Measurements from ENCODE around the gene DSCAML1.

DSCAML1 gene

GRCh38 chr11:117603932-117604331, 193.1 kb downstream of the DSCAML1 start:
- DNase-seq: no peak

DNA sequence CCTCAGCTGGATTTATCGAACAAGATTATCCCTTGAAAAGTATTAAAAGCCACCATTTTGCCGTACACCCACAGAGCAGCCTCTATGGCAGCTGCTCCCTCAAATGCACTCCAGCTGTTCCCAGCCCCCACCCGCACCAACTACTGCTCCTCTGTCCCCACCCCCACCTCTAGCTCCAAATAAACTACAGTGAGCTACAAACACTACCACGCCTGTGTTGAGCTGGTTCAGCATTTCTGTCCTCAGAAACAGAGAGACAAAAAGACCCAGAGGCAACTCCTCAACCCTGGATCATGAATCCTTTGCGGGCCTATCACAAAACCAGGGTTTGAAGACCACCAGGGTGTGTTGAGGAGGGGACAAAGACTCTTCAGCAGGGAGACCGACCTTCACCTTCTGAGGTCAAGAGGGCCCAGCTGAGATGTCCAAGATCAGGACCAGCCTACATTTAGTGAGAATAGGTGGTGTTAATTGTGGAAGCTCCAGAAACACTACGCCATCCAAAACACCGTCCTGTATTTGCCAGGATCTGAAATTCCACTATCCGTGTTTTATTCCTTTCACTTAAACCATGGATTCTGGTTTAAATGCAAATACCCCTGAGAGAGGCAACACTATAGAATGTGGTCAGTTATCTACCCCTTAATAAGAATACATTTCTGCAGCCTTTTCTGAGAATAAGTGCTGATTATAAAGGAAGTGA, 195.9 kb downstream of the DSCAML1 start:
- no peak for DNase-seq

- no peak for DNase-seq
These were observed 196.7 kb downstream of the DSCAML1 start for GRCh38 chr11:117600234-117600783.

- DNase-seq: peak; percentile 18
These were observed 199.9 kb downstream of the DSCAML1 start for GRCh38 chr11:117597071-117597470.

DNA sequence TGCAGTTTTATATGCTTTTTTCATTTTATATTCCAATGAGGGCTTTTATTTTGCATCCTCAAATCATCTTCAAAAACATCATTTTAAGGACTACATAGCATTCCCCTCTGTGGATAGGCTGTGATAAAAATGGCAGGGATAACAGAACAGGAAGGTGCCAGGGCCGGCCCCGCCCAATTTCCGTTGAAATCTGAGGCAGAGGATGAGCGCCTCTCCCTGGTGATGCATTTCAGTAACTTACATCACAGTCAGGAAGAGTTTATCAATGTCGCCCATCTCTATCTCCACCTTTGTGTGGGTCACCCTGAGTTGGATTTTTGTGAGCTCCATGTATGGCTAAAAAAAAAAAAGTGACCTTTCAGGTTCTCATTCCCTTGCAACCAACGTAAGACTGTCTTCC, 201.6 kb downstream of the DSCAML1 start:
- DNase-seq: no peak

DNA sequence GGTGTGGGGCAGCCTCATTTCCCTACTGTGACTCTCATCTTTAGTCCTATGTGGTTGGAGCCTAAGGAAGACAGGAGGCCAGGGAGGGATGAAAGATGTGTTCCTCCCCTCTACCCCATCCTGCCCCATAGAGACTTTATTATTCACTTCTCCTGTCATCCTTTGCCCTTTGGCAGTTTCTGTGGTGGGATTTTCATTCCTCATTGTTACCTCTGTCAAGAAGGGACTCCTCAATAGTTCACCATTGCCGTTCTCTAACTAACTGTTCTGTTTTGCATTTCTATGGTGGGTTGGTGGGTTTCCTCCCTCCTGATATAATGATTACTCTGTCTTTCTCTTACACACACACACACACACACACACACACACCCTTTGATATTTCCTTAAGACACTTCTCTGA, 202.3 kb downstream of the DSCAML1 start:
- DNase-seq: no peak

GRCh38 chr11:117593065-117593464, 204.0 kb downstream of the DSCAML1 start:
- no peak for DNase-seq

GRCh38 chr11:117591316-117592039, 205.5 kb downstream of the DSCAML1 start:
- DNase-seq: no peak

GRCh38 chr11:117589063-117589462, 208.0 kb downstream of the DSCAML1 start:
- no peak for DNase-seq

GRCh38 chr11:117588166-117588810, 208.7 kb downstream of the DSCAML1 start:
- DNase-seq: no peak

GRCh38 chr11:117587416-117587815, 209.6 kb downstream of the DSCAML1 start:
- DNase-seq: no peak

GRCh38 chr11:117586392-117586791, 210.6 kb downstream of the DSCAML1 start:
- DNase-seq: no peak

DNA sequence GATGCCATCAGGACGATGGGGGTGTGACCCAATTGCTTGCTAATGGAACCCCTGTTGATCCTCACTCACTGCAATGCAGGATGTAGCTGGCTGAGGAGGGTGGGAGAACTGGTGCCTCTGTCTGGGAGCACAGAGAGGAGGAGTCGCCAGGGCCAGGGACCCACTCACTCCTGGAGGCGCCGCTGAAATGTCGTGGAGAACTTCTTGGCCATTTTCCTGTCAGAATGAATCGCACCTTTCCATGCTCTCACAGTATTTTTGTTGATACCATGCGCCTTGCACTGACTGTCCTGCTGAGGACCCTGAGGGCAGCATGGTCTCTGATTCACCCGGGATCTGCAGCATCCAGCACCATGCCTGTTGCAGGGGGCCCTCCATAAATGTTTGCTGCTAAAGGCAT, 211.4 kb downstream of the DSCAML1 start:
- DNase-seq: no peak

- DNase-seq: no peak
These were observed 212.8 kb downstream of the DSCAML1 start for GRCh38 chr11:117584056-117584830.

- no peak for DNase-seq
These were observed 213.8 kb downstream of the DSCAML1 start for GRCh38 chr11:117583063-117583801.

DNA sequence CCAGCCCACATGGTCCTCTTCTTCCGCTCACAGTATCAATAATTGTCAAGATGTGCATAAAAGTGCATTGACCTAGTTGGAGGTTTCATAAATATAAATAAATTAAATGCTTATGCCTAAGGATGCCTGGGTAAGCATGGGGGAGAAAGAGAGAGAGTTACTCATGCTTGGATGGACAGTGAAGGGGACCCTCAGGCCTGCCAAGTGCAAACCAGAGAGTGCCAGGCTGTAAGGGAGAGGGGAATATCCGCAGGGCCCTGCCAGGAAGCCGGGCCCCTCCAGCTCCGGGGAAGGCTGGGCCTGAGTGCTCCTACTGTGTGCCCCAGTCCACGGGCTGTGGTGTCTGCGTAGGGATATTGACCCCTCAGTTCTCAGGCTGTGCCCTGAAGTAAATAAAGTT, 214.6 kb downstream of the DSCAML1 start:
- DNase-seq: no peak

- DNase-seq: no peak
These were observed 216.2 kb downstream of the DSCAML1 start for GRCh38 chr11:117580866-117581265.

- no peak for DNase-seq
These were observed 217.9 kb downstream of the DSCAML1 start for GRCh38 chr11:117579161-117579560.

- DNase-seq: no peak
These were observed 221.2 kb downstream of the DSCAML1 start for GRCh38 chr11:117575856-117576255.

- no peak for DNase-seq
These were observed 222.5 kb downstream of the DSCAML1 start for GRCh38 chr11:117574551-117574950.

- DNase-seq: no peak
These were observed 223.7 kb downstream of the DSCAML1 start for GRCh38 chr11:117573326-117573725.

DNA sequence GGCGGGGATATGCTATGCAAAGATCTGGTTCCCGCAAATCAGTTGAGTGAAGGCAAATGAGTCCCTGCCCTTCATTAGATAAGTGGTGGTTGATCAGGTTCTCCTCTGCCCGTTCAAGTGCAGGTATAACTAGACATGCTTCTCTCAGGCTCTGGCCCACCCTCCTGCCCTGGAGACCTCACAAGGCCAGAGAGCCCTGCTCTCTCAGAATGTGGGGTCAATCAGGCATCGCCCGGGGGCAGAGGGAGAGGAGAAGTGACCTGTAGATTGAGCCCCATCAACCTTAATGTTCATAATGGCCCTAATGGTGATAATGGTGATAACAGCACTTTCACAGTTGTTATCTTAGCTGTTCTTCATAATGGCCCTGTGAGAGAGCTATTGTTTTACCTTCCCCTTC, 224.3 kb downstream of the DSCAML1 start:
- DNase-seq: no peak

All from CD4-positive, alpha-beta T cell treated with Interleukin-10 for 1 hour (primary cell).